Stimulated activated CD4-positive, alpha-beta T cell treated with anti-CD3 and anti-CD28 coated beads, Interleukin-15, amount 100 ng/mL, for 48 hours (primary cell): ENCODE data around the gene RNF145.
"Not testable (repeated sequence)": the region's sequence is repeated elsewhere in the genome, so short reads cannot be mapped to it uniquely, and the experiment has no call there.

Experiments
- DNase-seq, 2 donors: peaks; one replicate each; pipeline ENCODE4 v3.0.0-alpha.2; 2020; ENCODE audit warnings: low read depth in 2 of 2

The RNF145 gene

DNA sequence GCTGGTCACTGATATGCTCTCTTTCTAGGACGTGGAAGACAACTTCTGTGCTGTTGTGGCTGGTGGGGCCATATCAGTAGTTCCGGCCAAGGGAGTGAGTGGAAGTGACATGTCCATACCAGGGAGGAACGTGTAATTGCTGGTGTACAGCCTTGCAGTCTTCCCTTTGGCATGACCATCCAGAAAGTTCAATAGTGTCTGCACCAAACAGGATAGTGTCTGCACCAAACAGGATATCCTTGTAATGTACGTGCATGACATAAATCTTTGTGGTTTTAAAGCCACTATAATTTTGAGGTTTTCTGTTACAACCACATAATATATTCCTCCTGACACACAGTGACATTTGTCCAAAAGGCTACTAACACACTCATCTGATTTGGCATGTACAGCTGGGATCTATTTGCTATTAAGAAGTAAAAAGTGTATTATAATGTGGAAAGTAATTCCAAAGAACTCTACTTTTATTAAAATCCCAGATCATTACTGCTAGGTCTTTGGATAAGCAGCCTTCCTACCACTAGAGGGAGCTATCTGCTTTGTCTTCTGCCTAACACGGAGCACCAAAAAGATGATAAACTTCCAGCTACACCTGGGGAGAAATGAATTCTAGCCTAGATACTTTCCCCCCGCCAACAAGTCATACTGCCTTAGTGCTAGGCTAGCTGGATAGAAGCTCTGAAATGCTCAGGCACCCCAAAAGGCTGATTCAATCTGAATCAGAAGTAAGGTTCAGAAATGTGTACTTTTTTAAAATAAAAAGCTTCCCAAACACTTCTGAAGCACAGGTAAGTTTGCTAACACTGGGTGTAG is 52.7 kb downstream of the RNF145 start:
- DNase-seq: peak in 1 of 2 donors; percentile 12

DNA sequence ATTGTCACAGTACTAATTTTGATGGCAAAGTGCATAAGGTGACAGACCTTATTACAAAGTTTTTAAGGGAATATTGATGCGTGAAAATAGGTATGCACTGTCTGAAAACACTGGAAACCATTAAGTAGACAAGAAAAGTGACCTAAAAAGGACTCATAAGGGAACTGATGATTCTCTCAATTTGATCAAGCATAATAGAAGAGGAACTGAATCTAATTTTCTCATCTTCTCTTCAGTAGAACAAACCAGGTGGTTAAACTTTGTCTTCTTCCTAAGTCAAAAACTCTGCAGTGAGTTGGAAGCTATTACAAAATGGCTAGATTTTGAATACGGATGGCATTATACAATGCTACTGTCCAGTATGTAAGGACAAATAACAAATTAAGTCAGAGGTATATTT is 53.4 kb downstream of the RNF145 start:
- no peak for DNase-seq

DNA sequence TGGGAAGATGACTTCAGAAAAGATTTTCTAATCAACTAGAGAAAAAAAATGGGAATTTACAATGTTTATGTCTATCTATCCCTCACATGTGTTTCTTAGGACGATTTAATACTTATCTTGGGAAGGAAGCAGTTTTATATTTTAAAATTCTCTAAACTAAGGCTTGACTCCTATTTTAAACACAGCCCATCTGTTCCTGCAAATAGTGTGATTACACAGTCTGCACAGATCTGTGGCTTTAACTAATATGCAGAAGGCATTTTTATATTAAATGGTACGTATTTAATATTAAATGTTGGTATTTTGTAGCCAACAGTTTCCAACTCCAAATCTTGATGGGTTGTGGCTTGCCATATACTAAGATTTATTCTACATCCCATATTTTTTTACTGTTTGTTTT is 56.5 kb downstream of the RNF145 start:
- no peak for DNase-seq

DNA sequence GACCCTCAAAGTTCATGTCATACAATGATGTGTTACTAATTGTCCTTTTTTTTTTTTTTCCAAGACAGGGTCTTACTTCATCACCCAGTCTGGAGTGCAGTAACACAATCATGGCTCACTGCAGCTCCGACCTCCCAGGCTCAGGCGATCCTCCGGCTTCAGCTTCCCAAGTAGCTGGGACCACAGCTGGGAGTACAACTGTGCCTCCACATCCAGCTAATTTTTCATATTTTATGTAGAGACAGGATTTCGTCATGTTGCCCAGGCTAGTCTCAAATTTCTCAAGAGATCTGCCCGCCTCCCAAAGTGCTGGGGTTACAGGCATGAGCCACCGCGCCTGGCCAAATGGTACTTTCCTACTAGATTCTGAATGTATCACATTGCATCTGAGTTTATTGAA is 60.3 kb downstream of the RNF145 start:
- DNase-seq: no peak

DNA sequence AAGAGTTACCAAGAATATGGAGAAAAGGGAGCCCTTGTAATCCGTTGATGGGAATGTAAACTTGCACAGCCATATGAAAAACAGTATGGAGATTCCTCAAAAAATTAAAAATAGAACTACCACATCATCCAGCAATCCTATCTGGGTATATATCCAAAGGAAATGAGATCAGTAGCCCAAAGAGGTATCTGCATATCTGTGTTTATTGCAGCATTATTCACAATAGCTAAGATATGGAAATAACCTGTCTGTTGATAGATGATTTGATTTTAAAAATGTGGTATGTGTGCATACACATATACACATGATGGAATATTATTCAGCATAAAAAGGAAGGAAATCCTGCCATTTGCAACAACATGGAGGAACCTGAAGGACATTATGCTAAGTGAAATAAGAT is 61.4 kb downstream of the RNF145 start:
- DNase-seq: no peak

DNA sequence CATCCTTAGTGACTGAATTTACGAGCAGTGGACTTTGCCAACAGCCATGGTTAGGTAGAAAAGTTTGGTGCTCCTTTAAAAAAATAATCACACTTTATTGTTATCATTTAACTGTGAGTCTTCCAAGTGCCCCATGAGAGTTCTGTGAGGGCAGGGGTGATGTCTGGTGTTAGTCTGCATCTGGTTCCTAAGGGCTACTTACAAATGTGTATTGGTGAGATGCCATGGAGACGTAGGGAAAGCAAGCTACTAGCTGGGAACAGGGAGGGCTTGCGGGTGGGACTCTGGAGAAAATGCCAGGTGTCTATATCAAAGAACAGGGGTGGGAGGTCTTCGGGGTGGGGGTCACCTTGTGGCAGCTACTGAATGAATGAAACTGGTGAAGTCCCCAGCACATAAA is 62.5 kb downstream of the RNF145 start:
- DNase-seq: no peak

DNA sequence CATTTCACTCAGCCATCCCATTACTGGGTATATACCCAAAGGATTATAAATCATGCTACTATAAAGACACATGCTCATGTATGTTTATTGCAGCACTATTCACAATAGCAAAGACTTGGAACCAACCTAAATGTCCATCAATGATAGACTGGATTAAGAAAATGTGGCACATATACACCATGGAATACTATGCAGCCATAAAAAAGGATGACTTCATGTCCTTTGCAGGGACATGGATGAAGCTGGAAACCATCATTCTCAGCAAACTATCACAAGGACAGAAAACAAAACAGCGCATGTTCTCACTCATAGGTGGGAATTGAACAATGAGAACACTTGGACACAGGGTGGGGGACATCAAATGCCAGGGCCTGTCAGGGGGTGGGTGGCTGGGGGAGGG is 64.2 kb downstream of the RNF145 start:
- not testable (repeated sequence) for DNase-seq

DNA sequence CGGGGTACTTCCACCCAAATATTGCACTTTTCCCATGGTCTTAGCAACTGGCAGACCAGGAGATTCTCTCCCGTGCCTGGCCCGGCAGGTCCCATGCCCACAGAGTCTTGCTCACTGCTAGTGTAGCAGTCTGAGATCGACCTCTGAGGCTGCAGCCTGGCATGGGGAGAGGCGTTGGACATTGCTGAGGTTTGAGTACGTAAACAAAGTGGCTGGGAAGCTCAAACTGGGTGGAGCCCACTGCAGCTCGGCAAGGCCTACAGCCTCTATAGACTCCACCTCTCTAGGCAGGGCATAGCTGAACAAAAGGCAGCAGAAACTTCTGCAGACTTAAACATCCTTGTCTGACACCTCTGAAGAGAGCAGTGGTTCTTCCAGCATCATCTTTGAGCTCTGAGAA is 69.6 kb downstream of the RNF145 start:
- DNase-seq: no peak

DNA sequence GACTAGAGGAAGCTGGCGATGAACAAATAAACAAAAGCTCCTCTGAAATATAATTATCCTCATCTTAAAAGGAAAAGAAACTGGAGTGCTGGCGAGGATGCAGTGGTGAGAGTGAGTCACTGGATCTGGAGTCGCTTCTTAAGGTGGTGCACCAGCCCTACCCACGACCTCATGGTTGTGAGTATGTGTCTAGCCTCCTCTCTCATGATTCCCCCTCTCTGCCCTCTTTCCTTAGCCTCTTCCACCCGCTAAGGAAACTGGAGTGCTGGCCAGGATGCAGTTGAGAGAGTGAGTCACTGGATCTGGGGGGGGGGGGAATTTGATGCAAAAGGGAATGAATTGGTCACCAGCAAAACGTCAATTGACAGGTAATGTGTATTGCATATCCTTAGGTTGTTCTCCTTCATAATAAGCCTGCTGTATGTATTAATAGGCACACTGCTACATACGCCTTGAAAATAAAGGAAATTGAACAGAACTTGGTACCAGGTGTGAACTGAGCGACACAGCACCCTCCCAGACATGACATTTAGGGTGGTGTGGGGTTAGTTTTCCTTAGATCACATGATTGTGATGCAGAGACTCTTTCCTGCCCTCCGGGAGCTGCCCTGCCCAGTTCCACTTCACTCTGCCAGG is 73.3 kb downstream of the RNF145 start:
- no peak for DNase-seq

DNA sequence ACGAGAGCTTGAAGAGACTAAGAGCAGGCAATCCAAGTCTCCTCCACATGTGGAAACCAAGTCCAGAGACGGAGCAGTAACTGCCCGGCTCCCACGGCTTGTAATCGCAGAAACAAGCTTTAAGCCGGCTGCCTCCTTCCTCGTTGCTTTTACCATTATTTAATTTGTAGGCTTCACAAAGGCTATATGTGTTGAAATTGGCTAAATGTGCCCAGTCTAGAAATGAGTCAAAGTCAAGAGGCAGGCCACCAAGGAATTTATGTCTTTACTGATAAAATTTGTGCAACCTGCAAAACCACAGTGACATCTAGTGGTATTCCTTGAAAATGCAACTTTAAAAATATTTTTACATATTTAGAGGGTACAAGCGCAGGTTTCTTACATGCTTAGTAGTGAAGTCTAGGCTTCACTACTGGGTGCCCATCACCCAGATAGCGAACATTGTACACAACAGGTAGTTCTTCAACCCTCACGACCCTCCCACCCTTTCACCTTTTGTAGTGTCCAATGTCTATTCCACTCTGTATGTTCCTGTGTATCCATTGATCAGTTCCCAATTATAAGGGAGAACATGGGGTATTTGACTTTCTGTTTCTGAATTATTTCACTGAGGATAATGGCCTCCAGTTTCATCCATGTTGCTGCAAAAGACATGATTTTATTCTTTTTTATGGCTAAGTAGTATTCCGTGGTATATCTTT is 76.2 kb downstream of the RNF145 start:
- DNase-seq: no peak

DNA sequence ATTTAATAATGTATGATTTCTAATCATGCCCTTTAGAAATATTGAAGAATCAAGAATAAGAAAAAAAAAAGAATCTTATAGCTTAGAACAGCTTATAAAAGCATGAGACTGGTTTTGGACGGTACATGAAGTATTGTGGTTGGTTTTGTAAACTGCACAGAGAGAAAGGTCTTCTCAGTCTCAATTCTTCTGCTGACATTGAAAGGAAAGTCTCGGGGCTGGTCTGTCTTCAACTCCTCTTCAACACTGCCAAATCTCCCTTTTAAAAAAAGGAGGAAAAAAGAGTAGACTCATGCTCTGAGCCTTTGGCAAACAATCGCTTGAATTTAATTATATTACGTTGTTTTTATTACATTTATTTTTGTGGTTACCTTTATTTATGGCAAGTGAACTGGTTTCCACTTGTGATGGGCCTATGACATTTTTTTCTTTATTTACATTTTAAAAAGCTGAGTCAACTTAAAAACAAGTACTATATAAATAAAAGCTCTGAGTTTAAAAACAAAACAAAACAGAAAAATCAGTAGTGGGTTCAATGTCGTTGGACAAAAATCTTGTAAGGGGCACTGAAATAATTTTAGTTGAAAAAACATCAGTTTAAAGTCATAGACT is 76.8 kb downstream of the RNF145 start:
- no peak for DNase-seq

DNA sequence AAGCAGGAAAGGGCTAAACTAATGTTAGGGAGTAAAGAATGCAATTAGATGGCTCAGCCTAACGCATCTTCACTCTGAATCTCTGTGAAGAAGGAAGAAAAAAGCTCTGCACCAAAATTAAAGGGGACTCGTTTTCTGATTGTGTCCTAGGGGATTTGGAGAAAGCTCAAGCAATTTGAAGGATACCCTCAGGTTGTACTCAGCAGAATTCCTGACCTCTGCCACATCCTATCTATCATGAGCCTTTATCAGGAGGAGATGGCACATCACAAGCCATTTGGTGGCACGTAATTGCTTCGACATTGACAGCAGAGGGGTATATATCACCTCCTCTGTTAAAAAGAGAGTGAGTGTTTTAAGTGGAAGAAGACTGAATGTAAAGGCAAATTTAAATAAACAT is 77.4 kb downstream of the RNF145 start:
- DNase-seq: no peak

DNA sequence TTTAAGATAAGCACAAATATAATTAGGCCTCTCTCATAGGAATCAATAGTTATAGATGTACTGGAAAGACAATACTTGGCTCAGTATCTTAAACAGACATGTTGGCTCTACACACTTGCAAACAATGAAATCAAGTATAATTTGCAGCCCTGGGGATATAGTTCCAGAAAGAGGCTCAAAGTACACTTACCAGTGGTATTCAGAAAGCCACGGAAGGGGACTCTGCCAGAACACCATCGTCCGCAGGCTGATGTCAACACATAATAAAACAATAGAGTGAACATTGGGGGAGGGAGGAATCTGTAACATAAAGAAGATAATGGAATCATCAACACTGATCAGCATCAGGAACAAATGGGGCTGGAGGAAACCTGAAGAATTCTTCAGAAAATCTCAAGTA is 78.5 kb downstream of the RNF145 start:
- no peak for DNase-seq

DNA sequence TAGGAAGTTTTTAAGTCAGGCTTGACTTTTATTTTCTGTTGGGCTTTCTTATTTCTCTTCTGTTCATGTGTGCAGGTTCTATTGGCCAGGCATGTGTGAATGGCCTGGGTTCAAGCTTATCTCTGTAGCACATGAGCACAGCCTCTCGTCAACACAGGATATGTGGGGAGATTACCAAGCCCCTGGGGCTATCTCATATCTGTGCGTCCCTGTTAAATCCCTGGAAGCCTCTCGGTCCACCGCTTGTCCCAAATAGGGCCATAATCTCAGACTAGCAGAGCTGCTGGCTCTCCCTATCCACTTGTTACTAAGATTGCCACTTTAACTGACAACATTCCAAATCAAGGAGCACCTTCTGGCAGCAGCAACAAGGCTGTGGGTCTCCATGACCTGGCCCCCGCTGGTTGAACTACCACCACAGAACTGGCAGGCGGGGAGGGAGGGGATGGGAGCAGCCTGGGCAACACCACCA is 81.2 kb downstream of the RNF145 start:
- DNase-seq: no peak

DNA sequence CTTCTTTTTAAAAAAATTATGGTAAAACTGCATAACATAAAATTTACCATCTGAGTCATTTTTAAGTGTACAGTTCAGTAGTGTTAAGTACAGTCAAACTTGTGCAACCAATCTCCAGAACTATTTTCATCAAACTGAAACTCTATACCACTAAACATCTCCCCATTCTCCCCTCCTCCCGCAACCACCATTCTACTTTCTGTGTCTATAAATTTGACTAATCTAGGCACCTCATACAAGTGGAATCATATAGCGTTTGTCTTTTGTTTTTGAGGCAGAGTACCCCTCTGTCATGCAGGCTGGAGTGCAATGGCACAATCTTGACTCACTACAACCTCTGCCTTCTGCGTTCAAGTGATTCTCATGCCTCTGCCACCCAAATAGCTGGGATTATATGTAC is 85.7 kb downstream of the RNF145 start:
- no peak for DNase-seq

DNA sequence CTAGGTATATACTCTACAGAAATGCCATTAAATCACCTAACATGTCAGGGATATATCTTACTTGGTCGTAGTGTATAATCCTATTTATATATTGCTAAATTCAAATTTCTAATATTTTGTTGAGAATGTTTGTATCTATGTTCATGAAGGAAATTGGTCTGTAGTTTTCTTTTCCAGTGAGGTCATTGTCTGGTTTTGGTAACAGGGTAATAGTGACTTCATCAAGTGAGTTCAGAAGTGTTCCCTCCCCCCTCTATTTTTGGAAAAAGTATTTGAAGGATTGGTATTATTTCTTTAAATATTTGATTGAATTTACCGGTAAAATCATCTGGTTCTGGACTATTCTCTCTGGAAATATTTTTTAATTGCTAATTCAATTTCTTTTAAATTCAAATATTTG is 86.2 kb downstream of the RNF145 start:
- no peak for DNase-seq

DNA sequence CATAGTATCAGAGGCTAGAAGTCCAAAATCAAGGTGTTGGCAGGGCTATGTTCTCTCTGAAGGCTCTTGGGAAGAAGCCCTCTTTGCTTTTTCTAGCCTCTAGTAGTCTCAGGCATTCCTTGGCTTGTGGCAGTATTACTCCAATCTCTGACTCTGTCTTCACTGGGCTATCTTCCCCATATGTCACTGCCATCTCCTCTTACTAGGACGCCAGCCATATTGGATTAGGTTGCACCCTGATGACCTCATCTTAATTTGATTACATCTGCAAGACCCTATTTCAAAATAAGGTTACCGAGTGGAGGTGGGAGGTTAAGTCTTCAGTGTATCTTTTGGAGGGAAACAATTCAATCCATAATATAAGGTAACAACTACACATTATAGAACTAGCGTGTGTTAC is 88.3 kb downstream of the RNF145 start:
- no peak for DNase-seq

DNA sequence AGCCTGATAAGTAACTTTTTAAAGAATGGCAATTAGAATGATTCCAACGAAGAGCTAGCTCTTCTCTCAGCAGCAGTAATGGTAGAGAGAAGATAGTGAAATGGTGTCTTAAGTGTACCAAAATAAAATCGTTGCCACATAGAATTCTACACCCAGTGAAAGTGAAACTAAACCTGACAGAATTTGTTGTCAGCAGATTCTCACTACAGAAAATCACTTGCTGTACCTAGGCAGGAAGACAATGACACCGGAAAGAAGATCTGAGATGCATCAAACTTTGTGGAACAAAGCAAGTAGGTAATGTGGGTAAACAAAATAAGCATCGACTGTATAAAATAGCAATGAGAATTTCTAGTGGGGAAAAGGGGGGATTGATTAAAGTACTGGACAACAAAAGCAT is 88.9 kb downstream of the RNF145 start:
- DNase-seq: no peak

DNA sequence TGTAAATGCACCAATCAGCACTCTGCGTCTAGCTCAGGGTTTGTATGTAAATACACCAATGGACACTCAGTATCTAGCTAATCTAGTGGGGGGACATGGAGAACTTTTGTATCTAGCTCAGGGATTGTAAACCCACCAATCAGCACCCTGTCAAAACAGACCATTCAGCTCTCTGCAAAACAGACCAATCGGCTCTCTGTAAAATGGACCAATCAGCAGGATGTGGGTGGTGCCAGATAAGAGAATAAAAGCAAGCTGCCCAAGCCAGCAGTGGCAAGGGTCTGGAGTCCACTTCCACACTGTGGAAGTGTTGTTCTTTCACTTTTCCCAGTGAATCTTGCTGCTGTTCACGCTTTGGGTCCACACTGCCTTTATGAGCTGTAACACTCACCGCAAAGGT is 89.5 kb downstream of the RNF145 start:
- DNase-seq: not testable (repeated sequence)

DNA sequence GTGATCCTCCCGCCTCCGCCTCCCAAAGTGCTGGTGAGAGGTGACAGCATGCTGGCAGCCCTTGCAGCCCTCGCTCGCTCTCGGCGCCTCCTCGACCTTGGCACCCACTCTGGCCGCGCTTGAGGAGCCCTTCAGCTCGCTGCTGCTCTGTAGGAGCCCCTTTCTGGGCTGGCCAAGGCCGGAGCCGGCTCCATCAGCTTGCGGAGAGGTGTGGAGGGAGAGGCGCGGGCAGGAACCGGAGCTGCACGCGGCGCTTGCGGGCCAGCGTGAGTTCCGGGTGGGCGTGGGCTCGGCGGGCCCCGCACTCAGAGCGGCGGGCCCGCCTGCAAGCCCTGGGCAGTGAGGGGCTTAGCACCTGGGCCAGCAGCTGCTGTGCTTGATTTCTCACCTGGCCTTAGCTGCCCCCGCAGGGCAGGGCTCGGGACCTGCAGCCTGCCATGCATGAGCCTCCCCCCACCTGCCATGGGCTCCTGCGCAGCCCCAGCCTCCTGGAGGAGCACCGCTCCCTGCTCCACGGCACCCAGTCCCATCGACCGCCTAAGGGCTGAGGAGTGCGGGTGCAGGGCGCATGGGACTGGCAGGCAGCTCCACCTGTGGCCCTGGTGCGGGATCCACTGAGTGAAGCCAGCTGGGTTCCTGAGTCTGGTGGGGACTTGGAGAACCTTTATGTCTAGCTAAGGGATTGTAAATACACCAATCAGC is 90.2 kb downstream of the RNF145 start:
- DNase-seq: not testable (repeated sequence)

DNA sequence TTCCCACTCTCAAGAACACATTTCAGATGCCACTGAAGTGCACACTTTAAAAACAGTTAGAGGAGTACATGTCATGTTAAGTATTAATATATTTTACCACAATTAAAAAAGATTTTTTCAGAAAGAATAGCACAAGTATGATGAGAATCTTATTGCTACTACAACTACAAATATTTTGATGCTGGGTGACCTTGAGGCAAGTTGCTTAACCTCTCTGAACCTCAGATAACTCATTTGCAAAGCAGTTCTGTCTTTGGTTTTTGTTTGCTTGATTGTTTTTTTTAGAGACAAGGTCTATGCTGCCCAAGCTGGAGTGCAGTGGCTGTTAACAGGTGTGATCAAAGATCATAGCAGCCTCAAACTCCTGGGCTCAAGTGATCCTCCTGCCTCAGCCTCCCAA is 95.9 kb downstream of the RNF145 start:
- no peak for DNase-seq

DNA sequence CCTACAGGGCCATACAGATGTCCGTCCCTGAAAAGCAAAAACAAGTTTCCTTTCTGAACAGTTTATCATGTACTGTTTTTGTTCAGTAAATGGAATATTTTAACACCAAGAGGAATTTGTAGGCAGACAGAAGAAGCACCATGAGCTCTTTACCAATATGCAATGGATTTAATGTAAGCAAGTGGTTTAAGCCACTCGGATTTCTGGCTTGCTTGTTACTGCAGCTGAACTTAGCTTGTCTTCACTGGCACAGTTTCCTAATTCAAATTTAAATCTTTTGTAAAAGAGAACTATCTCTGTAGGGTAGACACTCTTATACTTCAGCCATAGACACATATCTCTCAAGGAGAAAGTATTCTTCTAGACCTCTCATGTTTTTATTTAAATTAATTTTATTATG is 96.9 kb downstream of the RNF145 start:
- no peak for DNase-seq
